SK-N-SH treated with all-trans-retinoic acid at 6 μM for 48 hours (cell line): Measurements from ENCODE around the gene CNTN2.

Experiments used
- ATAC-seq: fragments of 200-7000 bp; cut with Tn5 transposase; 3 replicates; pipeline ENCODE4 v1.9.1; 2020; ENCODE audit warnings: mild to moderate bottlenecking, moderate library complexity
- ARNTL ChIP-seq: fragments of 450-650 bp; formaldehyde crosslinking; IDR thresholded peaks from 2 replicates; pipeline ENCODE4 v1.5.0; 2020; ENCODE audit warnings: low read depth, mild to moderate bottlenecking, moderate library complexity, borderline replicate concordance
- BACH2 ChIP-seq: fragments of 250-450 bp; sonication (Bioruptor Pico); IDR thresholded peaks from 2 replicates; pipeline ENCODE4 v1.9.0; 2021; ENCODE audit warnings: mild to moderate bottlenecking, borderline replicate concordance
- CSDC2 ChIP-seq: fragments of 250-450 bp; sonication (Bioruptor Pico); IDR thresholded peaks from 2 replicates; pipeline ENCODE4 v1.5.0; 2020; ENCODE audit warnings: mild to moderate bottlenecking, moderate library complexity
- ESRRG ChIP-seq: fragments of 250-450 bp; sonication (Bioruptor Pico); IDR thresholded peaks from 2 replicates; pipeline ENCODE4 v1.6.1; 2021; ENCODE audit warnings: mild to moderate bottlenecking
- GLIS3 ChIP-seq: fragments of 250-450 bp; sonication (Bioruptor Pico); IDR thresholded peaks from 2 replicates; pipeline ENCODE4 v1.5.0; 2020; ENCODE audit warnings: mild to moderate bottlenecking, moderate library complexity
- OSR1 ChIP-seq: fragments of 250-450 bp; sonication (Bioruptor Pico); IDR thresholded peaks from 2 replicates; pipeline ENCODE4 v1.8.0; 2022; ENCODE audit warnings: moderate library complexity, mild to moderate bottlenecking, inconsistent platforms
- PPARA ChIP-seq: fragments of 250-450 bp; sonication (Bioruptor Pico); IDR thresholded peaks from 2 replicates; pipeline ENCODE4 v1.5.0; 2020; ENCODE audit warnings: mild to moderate bottlenecking, borderline replicate concordance
- RARB ChIP-seq: fragments of 250-450 bp; sonication (Bioruptor Pico); IDR thresholded peaks from 2 replicates; pipeline ENCODE4 v1.8.0; 2021; ENCODE audit warnings: mild to moderate bottlenecking, moderate library complexity
- SNAI2 ChIP-seq: fragments of 250-450 bp; sonication (Bioruptor Pico); IDR thresholded peaks from 2 replicates; pipeline ENCODE4 v1.5.0; 2020; ENCODE audit warnings: mild to moderate bottlenecking, moderate library complexity
- TCF4 ChIP-seq: fragments of 250-450 bp; sonication (Bioruptor Pico); IDR thresholded peaks from 2 replicates; pipeline ENCODE4 v1.8.0; 2021; ENCODE audit warnings: mild to moderate bottlenecking, moderate library complexity, borderline replicate concordance
- TOX ChIP-seq: fragments of 250-450 bp; sonication (Bioruptor Pico); IDR thresholded peaks from 2 replicates; pipeline ENCODE4 v1.8.0; 2021; ENCODE audit warnings: mild to moderate bottlenecking, moderate library complexity, borderline replicate concordance
- ZC3H10 ChIP-seq: fragments of 250-450 bp; sonication (Bioruptor Pico); IDR thresholded peaks from 2 replicates; pipeline ENCODE4 v1.5.1; 2021; ENCODE audit warnings: mild to moderate bottlenecking, moderate library complexity
- ZFP3 ChIP-seq: fragments of 250-450 bp; sonication (Bioruptor Pico); IDR thresholded peaks from 2 replicates; pipeline ENCODE4 v1.5.0; 2020; ENCODE audit warnings: mild to moderate bottlenecking, moderate library complexity
- ZFP30 ChIP-seq: fragments of 450-650 bp; formaldehyde crosslinking; IDR thresholded peaks from 2 replicates; pipeline ENCODE4 v1.5.0; 2022; ENCODE audit warnings: mild to moderate bottlenecking, moderate library complexity
- ZNF70 ChIP-seq: fragments of 450-650 bp; formaldehyde crosslinking; IDR thresholded peaks from 2 replicates; pipeline ENCODE4 v1.5.0; 2020; ENCODE audit warnings: mild to moderate bottlenecking, moderate library complexity
- ZNF8 ChIP-seq: fragments of 450-650 bp; formaldehyde crosslinking; IDR thresholded peaks from 2 replicates; pipeline ENCODE4 v1.5.0; 2020; ENCODE audit warnings: mild to moderate bottlenecking, moderate library complexity
- TF ChIP-seq, protein P1 (sequence below): fragments of 250-450 bp; sonication (Bioruptor Pico); IDR thresholded peaks from 2 replicates; pipeline ENCODE4 v1.5.1; 2020; ENCODE audit warnings: low read depth, mild to moderate bottlenecking, moderate library complexity
- TF ChIP-seq, protein P2 (sequence below): fragments of 250-450 bp; sonication (Bioruptor Pico); IDR thresholded peaks from 2 replicates; pipeline ENCODE4 v1.8.0; 2020; ENCODE audit warnings: mild to moderate bottlenecking, moderate library complexity, borderline replicate concordance
- TF ChIP-seq, protein P3 (sequence below): fragments of 250-450 bp; sonication (Bioruptor Pico); IDR thresholded peaks from 2 replicates; pipeline ENCODE4 v1.8.0; 2021; ENCODE audit warnings: low read depth, mild to moderate bottlenecking, moderate library complexity, borderline replicate concordance
- TF ChIP-seq, protein P4 (sequence below): fragments of 250-450 bp; sonication (Bioruptor Pico); IDR thresholded peaks from 2 replicates; pipeline ENCODE4 v1.5.1; 2021; ENCODE audit warnings: mild to moderate bottlenecking, moderate library complexity
- TF ChIP-seq, protein P5 (sequence below): fragments of 250-450 bp; sonication (Bioruptor Pico); IDR thresholded peaks from 2 replicates; pipeline ENCODE4 v1.5.0; 2020; ENCODE audit warnings: mild to moderate bottlenecking, moderate library complexity

Gene CNTN2

DNA sequence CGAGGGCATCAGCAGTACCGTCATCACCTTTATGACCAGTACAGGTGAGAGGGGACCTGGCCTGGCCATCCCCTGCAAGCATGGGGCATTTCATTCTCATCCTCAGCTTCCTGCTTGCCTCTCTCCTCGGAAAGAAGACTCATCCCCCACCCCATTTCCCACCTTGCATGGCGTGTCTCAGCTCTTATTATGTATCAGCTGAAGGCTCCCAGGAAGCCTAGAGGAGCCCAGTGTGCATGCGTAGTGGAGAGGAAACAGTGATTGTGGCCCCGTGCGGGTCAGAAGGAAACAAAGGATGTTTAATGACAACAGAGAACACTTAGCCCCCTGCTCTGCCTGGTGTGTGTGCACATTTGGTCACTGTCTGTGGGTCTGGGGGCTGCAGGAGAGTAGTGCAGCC, 40.3 kb upstream of the CNTN2 start (continued):
- TF ChIP-seq, protein P1, sequence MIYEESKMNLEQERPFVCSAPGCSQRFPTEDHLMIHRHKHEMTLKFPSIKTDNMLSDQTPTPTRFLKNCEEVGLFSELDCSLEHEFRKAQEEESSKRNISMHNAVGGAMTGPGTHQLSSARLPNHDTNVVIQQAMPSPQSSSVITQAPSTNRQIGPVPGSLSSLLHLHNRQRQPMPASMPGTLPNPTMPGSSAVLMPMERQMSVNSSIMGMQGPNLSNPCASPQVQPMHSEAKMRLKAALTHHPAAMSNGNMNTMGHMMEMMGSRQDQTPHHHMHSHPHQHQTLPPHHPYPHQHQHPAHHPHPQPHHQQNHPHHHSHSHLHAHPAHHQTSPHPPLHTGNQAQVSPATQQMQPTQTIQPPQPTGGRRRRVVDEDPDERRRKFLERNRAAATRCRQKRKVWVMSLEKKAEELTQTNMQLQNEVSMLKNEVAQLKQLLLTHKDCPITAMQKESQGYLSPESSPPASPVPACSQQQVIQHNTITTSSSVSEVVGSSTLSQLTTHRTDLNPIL (CRISPR knock-in tag), result no peak
- TF ChIP-seq CSDC2 (CRISPR knock-in tag), result no peak
- no peak for TF ChIP-seq ZFP30 (CRISPR knock-in tag)
- TF ChIP-seq TOX (CRISPR knock-in tag), result no peak

DNA sequence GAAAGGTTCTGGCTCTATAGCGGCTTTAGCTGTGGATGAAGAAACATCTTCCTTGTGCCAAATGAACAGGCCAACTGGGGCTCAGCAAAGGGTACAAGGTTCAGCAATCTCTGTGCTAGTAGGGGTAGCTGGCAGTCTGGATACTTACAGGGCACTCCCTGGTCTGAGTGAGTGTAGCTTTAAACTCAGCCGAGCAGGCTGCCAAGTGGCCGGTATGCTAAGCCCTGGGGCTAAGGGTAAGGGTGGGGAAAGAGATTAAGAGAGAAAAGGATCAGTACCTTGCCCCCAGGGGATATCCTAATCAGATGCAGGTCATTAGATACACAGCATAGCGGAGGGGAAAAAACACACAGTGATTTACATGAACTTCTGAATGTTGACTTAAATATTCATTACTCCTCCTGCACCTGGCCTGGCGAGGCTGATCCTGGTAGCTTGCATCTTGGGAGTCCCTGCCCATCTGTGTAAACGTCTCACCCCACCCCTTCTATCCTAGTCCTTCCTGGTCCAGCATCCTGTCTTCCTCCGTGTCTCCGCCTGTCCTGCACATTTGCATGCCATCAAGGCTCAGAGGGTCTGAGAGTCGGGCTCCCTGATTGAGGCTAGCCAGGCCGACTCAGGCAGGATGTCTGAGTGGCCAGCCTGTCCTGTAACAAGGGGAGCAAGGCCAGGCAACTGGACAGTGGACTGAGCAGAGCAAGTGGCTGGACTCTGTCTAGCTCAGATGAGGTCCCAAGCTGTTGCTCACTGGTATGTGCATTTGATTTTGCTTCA, 39.5 kb upstream of the CNTN2 start:
- TF ChIP-seq ZFP3 (CRISPR knock-in tag), result no peak
- no peak for TF ChIP-seq ZNF8 (CRISPR knock-in tag)
- no peak for TF ChIP-seq CSDC2 (CRISPR knock-in tag)
- TF ChIP-seq ZNF70 (CRISPR knock-in tag), result no peak
- no peak for TF ChIP-seq ARNTL (CRISPR knock-in tag)
- TF ChIP-seq, protein P2, sequence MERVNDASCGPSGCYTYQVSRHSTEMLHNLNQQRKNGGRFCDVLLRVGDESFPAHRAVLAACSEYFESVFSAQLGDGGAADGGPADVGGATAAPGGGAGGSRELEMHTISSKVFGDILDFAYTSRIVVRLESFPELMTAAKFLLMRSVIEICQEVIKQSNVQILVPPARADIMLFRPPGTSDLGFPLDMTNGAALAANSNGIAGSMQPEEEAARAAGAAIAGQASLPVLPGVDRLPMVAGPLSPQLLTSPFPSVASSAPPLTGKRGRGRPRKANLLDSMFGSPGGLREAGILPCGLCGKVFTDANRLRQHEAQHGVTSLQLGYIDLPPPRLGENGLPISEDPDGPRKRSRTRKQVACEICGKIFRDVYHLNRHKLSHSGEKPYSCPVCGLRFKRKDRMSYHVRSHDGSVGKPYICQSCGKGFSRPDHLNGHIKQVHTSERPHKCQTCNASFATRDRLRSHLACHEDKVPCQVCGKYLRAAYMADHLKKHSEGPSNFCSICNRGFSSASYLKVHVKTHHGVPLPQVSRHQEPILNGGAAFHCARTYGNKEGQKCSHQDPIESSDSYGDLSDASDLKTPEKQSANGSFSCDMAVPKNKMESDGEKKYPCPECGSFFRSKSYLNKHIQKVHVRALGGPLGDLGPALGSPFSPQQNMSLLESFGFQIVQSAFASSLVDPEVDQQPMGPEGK (CRISPR knock-in tag), result no peak
- no peak; the same call in 2 of the 3 replicates for ATAC-seq

DNA sequence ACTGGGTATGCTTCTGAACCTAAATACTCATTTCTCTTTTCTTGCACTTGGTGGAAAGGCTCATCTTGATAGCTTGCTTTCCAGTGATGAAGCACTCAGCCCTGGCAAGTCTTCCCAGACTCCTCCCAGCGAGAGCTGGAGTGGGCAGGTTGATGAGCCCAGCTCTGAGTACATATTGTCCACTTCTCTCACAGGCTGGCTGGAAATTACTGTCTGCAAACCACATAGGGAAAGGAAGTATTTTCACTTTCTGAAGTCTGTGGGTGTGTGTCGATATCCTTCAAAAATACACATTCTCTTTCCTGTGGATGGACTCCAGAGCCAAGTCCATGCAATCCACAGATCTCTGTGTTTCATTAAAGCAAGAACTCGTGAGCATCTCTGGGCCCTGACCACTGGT, 38.7 kb upstream of the CNTN2 start:
- ATAC-seq, result no peak
- TF ChIP-seq, protein P3, sequence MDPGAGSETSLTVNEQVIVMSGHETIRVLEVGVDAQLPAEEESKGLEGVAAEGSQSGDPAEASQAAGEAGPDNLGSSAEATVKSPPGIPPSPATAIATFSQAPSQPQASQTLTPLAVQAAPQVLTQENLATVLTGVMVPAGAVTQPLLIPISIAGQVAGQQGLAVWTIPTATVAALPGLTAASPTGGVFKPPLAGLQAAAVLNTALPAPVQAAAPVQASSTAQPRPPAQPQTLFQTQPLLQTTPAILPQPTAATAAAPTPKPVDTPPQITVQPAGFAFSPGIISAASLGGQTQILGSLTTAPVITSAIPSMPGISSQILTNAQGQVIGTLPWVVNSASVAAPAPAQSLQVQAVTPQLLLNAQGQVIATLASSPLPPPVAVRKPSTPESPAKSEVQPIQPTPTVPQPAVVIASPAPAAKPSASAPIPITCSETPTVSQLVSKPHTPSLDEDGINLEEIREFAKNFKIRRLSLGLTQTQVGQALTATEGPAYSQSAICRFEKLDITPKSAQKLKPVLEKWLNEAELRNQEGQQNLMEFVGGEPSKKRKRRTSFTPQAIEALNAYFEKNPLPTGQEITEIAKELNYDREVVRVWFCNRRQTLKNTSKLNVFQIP (CRISPR knock-in tag), result no peak
- no peak for TF ChIP-seq TOX (CRISPR knock-in tag)
- TF ChIP-seq, protein P1 (CRISPR knock-in tag), result no peak
- TF ChIP-seq ARNTL (CRISPR knock-in tag), result no peak
- TF ChIP-seq SNAI2 (CRISPR knock-in tag), result no peak
- TF ChIP-seq TCF4, result no peak

DNA sequence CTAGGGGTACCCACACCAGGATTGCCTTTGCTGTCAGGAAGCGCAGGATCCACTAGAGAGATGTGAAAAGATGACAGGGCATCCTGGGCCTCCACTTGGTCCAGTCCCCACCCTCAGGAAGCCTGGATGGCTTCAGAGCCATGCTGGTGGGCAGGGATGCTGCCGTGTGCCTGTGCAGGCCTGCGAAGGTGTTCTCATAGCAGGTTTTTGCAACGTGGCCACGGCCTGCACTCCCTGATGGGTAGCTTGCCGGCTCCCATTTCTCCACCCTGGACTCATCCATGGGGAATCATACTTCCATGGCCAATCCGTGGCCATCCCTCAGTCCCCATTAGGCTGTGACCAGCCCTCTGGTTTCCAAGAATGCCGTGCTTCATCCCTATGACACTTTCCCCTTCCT, 34.1 kb upstream of the CNTN2 start:
- ATAC-seq, result no peak
- TF ChIP-seq TCF4 (no peak), PPARA (CRISPR knock-in tag) (no peak), SNAI2 (CRISPR knock-in tag) (no peak), ESRRG (CRISPR knock-in tag) (no peak), ZC3H10 (no peak), CSDC2 (CRISPR knock-in tag) (no peak), OSR1 (CRISPR knock-in tag) (no peak), ARNTL (CRISPR knock-in tag) (no peak), BACH2 (CRISPR knock-in tag) (no peak), ZFP30 (CRISPR knock-in tag) (no peak), GLIS3 (CRISPR knock-in tag) (no peak), ZNF8 (CRISPR knock-in tag) (no peak), ZNF70 (CRISPR knock-in tag) (no peak), RARB (CRISPR knock-in tag) (no peak)
- TF ChIP-seq, protein P4, sequence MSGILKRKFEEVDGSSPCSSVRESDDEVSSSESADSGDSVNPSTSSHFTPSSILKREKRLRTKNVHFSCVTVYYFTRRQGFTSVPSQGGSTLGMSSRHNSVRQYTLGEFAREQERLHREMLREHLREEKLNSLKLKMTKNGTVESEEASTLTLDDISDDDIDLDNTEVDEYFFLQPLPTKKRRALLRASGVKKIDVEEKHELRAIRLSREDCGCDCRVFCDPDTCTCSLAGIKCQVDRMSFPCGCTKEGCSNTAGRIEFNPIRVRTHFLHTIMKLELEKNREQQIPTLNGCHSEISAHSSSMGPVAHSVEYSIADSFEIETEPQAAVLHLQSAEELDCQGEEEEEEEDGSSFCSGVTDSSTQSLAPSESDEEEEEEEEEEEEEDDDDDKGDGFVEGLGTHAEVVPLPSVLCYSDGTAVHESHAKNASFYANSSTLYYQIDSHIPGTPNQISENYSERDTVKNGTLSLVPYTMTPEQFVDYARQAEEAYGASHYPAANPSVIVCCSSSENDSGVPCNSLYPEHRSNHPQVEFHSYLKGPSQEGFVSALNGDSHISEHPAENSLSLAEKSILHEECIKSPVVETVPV (CRISPR knock-in tag), result no peak
- TF ChIP-seq, protein P5, sequence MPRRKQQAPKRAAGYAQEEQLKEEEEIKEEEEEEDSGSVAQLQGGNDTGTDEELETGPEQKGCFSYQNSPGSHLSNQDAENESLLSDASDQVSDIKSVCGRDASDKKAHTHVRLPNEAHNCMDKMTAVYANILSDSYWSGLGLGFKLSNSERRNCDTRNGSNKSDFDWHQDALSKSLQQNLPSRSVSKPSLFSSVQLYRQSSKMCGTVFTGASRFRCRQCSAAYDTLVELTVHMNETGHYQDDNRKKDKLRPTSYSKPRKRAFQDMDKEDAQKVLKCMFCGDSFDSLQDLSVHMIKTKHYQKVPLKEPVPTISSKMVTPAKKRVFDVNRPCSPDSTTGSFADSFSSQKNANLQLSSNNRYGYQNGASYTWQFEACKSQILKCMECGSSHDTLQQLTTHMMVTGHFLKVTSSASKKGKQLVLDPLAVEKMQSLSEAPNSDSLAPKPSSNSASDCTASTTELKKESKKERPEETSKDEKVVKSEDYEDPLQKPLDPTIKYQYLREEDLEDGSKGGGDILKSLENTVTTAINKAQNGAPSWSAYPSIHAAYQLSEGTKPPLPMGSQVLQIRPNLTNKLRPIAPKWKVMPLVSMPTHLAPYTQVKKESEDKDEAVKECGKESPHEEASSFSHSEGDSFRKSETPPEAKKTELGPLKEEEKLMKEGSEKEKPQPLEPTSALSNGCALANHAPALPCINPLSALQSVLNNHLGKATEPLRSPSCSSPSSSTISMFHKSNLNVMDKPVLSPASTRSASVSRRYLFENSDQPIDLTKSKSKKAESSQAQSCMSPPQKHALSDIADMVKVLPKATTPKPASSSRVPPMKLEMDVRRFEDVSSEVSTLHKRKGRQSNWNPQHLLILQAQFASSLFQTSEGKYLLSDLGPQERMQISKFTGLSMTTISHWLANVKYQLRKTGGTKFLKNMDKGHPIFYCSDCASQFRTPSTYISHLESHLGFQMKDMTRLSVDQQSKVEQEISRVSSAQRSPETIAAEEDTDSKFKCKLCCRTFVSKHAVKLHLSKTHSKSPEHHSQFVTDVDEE (CRISPR knock-in tag), result no peak
- TF ChIP-seq, protein P2 (CRISPR knock-in tag), result no peak
